Activated CD8-positive, alpha-beta T cell treated with anti-CD3 and anti-CD28 coated beads for 36 hours (primary cell): ENCODE measurements around the gene ZNF550. TPM values are rescaled to one million over a fixed set of nuclear protein-coding genes. Genes with fewer than 3 reads are reported as not detected.

Experiments
- ATAC-seq: fragments of 200-7000 bp; cut with Tn5 transposase; one replicate; pipeline ENCODE4 v1.10.0; 2021; ENCODE audit warnings: mild to moderate bottlenecking, moderate library complexity
- CTCF ChIA-PET: fragments of 350-600 bp; sonication (Branson Sonifier 250); formaldehyde crosslinking; loops from one replicate; lab custom pipeline; 2021; ENCODE audit warnings: antibody characterized with exemption; lab: Charles Lee
- POLR2A ChIA-PET: fragments of 350-600 bp; sonication (Branson Sonifier 250); formaldehyde crosslinking; loops from one replicate; lab custom pipeline; 2021; ENCODE audit warnings: antibody characterized with exemption; lab: Charles Lee
- DNase-seq: peaks from one replicate; pipeline ENCODE4 v3.0.0-alpha.2; 2020
- H3K27ac Mint-ChIP-seq: one replicate; pipeline ENCODE4 v1.8.0; 2021; ENCODE audit warnings: mild to moderate bottlenecking, mixed read lengths
- H3K27me3 Mint-ChIP-seq: one replicate; pipeline ENCODE4 v1.8.0; 2021; ENCODE audit warnings: mixed read lengths
- H3K36me3 Mint-ChIP-seq: one replicate; pipeline ENCODE4 v1.8.0; 2021; ENCODE audit warnings: low read depth, mixed read lengths
- H3K4me1 Mint-ChIP-seq: one replicate; pipeline ENCODE4 v1.8.0; 2021; ENCODE audit warnings: low read depth, mixed read lengths
- H3K4me3 Mint-ChIP-seq: one replicate; pipeline ENCODE4 v1.8.0; 2021; ENCODE audit warnings: mild to moderate bottlenecking, moderate library complexity, mixed read lengths
- H3K9me3 Mint-ChIP-seq: one replicate; pipeline ENCODE4 v1.8.0; 2021; ENCODE audit warnings: mixed read lengths
- CTCF ChIP-seq: fragments of 200-600 bp; IDR thresholded peaks from one replicate; pipeline ENCODE4 v1.8.0; 2022; ENCODE audit warnings: antibody characterized with exemption, mild to moderate bottlenecking
- intact Hi-C: fragments of 100-400 bp; cut with micrococcal nuclease; formaldehyde crosslinking; loops from one replicate; pipeline ENCODE4 v1.10.0; 2022
- total RNA-seq, 2 experiments: library from RNA; stranded (reverse); gene quantifications; one replicate each; pipeline ENCODE4 v1.2.3, GENCODE V29; 2021

ZNF550 gene
- total RNA-seq, 2 experiments from 2014 or later, result 10.3 to 13.5 TPM

- DNase-seq, result no peak
- Mint-ChIP-seq H3K36me3 (peaks cover 75% of the 10 kb centered on the region), H3K27me3 (no peaks in the 10 kb centered on the region), H3K27ac (no peak overlapping the region), H3K4me3 (no peak overlapping the region), H3K4me1 (peaks cover 16% of the 10 kb centered on the region), H3K9me3 (peaks cover 66% of the 10 kb centered on the region)
- no peak for ATAC-seq
- POLR2A ChIA-PET, result no interaction called here
- CTCF ChIA-PET, result no interaction called here
- intact Hi-C loops, result no loop called here
- no peak for TF ChIP-seq CTCF
Observed at GRCh38 chr19:57587529-57587928, 27.9 kb upstream of the ZNF550 start.

- no peak for TF ChIP-seq CTCF
- H3K9me3 Mint-ChIP-seq, result peaks cover 55% of the 10 kb centered on the region
- peaks cover 18% of the 10 kb centered on the region for H3K4me1 Mint-ChIP-seq
- DNase-seq (peak; percentile 93), ATAC-seq (peak; percentile 89)
- H3K36me3 Mint-ChIP-seq, result peaks cover 59% of the 10 kb centered on the region
- ChIA-PET CTCF (no interaction called here), POLR2A (interaction anchor here (0.6 to 1.4 kb wide), 2 partner anchors 16 to 105 kb away, joined by 4 to 7 read pairs; partner anchors contain the start of gene ZNF530)
- intact Hi-C loops, result no loop called here
- peak within 1 kb of the TSS; percentile 87 for H3K4me3 Mint-ChIP-seq
- H3K27me3 Mint-ChIP-seq, result no peaks in the 10 kb centered on the region
- H3K27ac Mint-ChIP-seq, result peak within 1 kb of the TSS; percentile 82
Observed at GRCh38 chr19:57583521-57584416, 24.1 kb upstream of the ZNF550 start, which contains the start of gene ZIK1. Gene ZIK1 (plus strand): TSS chr19:57584145. CDS start chr19:57584357, 212 bp downstream.

- intact Hi-C loops, result no loop called here
- ATAC-seq (no peak), DNase-seq (no peak)
- ChIA-PET CTCF (no interaction called here), POLR2A (interaction anchor here (0.6 to 1.4 kb wide), 2 partner anchors 16 to 106 kb away, joined by 4 to 7 read pairs; partner anchors contain the start of gene ZNF530)
- H3K4me3 Mint-ChIP-seq, result no peak overlapping the region
- H3K9me3 Mint-ChIP-seq, result peaks cover 52% of the 10 kb centered on the region
- no peak for TF ChIP-seq CTCF
- no peak overlapping the region for H3K27ac Mint-ChIP-seq
- H3K4me1 Mint-ChIP-seq, result peaks cover 19% of the 10 kb centered on the region
- H3K36me3 Mint-ChIP-seq, result peaks cover 55% of the 10 kb centered on the region
- H3K27me3 Mint-ChIP-seq, result no peaks in the 10 kb centered on the region
Observed at GRCh38 chr19:57583104-57583520, 23.4 kb upstream of the ZNF550 start.

- ATAC-seq (peak; percentile 93), DNase-seq (peak; percentile 98)
- Mint-ChIP-seq H3K4me1 (peaks cover 16% of the 10 kb centered on the region), H3K4me3 (peak within 1 kb of the TSS; percentile 80), H3K27me3 (no peaks in the 10 kb centered on the region), H3K27ac (peak within 1 kb of the TSS; percentile 85), H3K9me3 (peaks cover 62% of the 10 kb centered on the region), H3K36me3 (peaks cover 64% of the 10 kb centered on the region)
- intact Hi-C loops, result no loop called here
- CTCF ChIA-PET, result no interaction called here
- POLR2A ChIA-PET, result interaction anchor here (1.3 kb wide), 1 partner anchor 91 kb away, joined by 3 read pairs; the partner anchor contains the start of gene ZNF419
- TF ChIP-seq CTCF, result no peak
Observed at GRCh38 chr19:57578487-57579205, 19.0 kb upstream of the ZNF550 start, which contains the start of gene ZNF416. Gene ZNF416 (minus strand): TSS chr19:57578911. CDS start chr19:57578704, 207 bp downstream.
